ELF-1 (cell line): ENCODE measurements around the gene CBR1.
"Not testable (repeated sequence)": the region's sequence is repeated elsewhere in the genome, so short reads cannot be mapped to it uniquely, and the experiment has no call there.

ENCODE experiments used
- DNase-seq: peaks from one replicate; pipeline ENCODE4 v3.0.0-alpha.2; 2016; ENCODE audit warnings: low read depth, low spot score

CBR1 gene

DNA sequence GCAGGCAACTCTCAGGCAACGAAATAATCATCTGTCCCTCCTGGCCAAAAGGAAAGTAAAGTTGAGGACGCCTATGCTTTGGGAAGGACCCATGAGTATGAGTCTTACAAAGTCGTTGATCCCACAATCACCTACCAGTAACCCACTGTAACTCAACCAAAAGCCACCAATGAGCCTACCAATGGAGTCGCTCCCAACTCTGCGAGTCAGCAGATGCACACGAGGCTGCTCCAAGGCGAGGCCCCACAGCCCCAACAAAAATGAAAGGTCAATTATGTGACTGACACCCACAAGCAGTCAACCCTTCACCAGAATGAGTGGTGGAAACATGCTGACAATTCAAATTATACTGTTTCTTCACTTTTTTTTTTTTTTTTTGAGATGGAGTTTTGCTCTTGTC lies 21.5 kb upstream of the CBR1 start:
- DNase-seq = no peak

GRCh38 chr21:36052860-36053714 lies 16.7 kb upstream of the CBR1 start:
- no peak for DNase-seq

DNA sequence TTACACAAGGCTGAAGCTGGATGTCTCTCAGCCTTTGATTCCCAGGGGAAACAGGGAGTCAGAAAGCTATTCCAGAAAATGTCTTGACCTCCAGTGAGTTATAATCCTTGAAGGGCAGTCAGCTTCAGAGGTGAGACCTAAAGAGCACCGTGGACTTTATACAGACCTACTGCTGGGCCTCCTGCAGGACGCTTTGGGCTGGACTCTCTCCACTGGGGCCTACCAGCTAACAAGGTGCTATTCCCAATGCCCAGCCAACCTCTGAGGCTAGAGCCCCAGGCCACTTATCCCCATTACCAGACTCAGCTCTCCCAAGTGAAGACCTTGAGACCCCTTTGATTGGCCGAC lies 16.1 kb upstream of the CBR1 start:
- DNase-seq = no peak

- DNase-seq = no peak
These were observed 14.3 kb upstream of the CBR1 start for GRCh38 chr21:36055551-36055950.

DNA sequence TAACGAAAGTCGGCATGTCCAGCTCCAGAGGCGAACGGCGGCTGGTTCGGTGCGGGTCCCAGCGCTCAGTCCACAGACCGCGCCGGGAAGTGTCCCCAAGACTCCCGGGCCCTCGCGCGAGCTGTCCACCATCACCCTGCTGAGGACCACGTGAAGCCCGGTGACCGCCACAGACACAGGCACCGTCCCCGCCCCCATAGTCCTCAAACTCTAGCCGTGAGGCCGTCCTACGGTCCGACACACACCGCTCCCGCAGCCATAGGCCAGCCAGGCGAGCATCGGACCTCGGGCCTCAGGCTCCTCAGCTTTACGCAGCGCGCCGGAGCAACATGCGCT lies 10.0 kb upstream of the CBR1 start:
- no peak for DNase-seq

GRCh38 chr21:36060159-36060921 lies 9.5 kb upstream of the CBR1 start, which contains the start of gene SETD4:
TSS of gene SETD4 (minus strand) at chr21:36060526. CDS start at chr21:36058888, 1,638 bp downstream.
- DNase-seq = peak; percentile 98

DNA sequence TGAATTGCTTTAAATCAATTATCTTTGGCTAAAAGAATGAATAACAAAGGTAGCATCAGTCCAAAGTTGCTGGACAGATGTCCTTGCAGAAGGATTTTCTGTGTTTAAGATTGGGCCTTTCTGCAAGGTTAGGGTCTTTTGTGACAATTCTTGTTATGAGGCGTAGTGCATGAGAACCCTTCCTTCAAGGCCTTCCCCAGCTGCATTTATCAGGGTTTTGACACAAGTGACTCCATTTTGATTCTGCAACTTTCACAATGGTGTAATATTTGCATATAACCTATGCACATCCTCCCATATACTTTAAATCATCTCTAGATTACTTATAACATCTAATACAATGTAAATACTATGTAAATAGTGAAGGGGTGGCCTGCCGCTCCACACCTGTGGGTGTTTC lies 8.4 kb upstream of the CBR1 start:
- no peak for DNase-seq

- DNase-seq = peak; percentile 66
These were observed 6.3 kb upstream of the CBR1 start for GRCh38 chr21:36063375-36064084.

- DNase-seq = no peak
These were observed 5.8 kb upstream of the CBR1 start for GRCh38 chr21:36064085-36064460.

DNA sequence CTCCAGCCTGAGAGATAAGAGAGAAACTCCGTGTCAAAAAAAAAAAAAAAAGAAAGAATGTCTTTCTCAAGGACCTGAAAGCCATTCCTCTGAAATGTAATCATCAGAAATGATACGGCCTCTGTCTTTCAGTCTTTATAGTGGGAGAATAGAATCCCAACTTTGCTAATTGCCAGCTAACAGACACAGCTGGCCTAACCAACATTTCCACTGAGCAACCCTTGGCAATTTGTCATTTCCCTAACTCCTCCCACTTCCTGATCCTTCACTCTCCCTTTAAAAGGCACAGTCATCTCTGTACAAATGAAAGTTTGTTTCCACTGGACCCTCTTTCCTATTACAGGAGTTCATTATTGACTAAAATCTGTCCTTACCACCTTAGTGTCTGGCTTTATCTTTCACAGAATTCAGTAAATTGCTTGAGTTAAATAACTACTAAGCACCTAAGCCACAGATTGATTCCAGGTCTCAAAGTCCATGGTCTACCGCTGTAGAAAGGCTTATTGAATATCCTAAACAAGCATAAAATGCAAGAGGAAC lies 4.3 kb upstream of the CBR1 start:
- DNase-seq = no peak

DNA sequence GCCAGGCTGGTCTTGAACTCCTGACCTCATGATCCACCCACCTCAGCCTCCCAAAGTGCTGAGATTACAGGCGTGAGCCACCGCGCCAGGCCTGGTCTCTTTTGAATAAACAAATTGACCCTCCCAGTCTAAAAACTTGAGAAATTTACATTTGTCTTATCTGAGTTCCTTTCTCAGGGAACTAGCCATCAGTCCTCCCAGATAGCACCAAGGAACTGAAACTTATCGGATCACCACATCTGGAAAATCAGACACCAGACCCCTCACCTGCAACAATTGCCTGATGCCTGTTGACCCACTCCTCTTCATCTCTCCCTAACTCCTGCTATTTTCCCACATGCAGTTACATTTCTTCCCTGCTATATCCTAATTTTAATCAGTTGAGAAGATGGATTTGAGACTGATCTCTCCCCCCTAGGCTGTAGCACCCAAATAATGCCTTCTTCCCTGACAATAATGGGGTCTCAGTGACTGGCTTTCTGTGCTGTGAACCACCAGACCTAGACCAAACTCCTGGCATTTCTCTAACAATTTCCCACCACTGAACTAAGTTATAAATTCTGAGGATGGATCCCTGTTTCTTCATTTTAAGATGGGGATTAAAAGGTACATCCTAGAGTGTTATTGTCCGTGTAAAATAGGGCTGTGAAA lies 951 bp upstream of the CBR1 start:
- no peak for DNase-seq

GRCh38 chr21:36070999-36071398 lies 1.2 kb downstream of the CBR1 start:
- no peak for DNase-seq

GRCh38 chr21:36072453-36073162 lies 2.8 kb downstream of the CBR1 start:
- DNase-seq = no peak

DNA sequence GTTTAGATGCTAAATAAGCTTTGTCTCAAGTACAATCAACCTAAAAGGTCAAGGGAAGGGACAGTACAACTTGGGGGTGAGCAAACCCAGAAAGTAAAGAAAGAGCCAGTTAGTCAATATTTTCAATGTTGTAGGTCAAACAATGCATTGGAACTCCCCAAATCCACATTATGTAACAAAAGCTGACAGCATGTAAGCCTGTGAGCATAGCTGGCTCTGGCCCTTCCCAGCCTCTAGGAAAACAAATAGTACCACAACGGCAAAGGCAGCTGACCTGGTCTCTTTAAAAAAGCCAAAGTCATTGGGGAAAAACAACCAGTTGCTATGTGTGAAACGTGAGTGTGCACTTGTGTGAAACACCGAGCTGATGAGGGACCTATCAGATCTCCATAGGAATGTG lies 3.4 kb downstream of the CBR1 start:
- no peak for DNase-seq

DNA sequence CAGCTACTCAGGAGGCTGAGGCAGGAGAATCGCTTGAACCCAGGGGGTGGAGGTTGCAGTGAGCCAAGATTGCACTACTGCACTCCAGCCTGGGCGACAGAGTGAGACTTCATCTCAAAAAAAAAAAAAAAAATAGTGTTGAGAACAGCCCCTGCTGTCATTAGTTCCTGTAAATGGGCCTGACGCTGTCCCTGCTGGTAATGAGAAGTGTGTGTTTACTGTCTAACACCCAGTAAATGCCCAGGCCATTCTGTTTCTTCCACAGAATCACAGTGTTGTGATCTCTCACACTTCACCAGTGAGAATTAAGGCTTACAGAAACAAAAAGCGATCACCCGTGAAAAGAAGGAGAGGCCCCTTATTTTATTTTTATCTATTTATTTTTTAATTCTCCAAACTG lies 4.1 kb downstream of the CBR1 start:
- DNase-seq = not testable (repeated sequence)

DNA sequence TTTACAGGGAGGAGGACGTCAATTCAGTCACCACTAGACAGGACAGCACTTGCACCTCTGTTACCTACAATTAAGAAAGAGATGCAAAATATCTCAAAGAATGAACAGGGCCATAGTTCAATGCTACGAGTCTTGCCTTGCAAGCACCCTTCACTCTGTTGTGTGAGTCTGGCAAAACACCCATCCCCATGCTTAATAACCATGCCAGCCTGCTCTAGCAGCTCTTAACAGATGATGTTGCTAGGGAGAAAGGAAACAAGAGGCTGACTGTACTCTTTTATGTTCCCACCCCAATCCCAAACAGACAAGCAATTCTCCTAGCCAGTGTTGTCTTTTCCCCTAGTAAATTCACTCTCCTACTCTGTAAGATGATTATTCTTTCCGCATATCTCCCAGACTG lies 5.3 kb downstream of the CBR1 start:
- no peak for DNase-seq

GRCh38 chr21:36075953-36076352 lies 6.1 kb downstream of the CBR1 start:
- DNase-seq = no peak

DNA sequence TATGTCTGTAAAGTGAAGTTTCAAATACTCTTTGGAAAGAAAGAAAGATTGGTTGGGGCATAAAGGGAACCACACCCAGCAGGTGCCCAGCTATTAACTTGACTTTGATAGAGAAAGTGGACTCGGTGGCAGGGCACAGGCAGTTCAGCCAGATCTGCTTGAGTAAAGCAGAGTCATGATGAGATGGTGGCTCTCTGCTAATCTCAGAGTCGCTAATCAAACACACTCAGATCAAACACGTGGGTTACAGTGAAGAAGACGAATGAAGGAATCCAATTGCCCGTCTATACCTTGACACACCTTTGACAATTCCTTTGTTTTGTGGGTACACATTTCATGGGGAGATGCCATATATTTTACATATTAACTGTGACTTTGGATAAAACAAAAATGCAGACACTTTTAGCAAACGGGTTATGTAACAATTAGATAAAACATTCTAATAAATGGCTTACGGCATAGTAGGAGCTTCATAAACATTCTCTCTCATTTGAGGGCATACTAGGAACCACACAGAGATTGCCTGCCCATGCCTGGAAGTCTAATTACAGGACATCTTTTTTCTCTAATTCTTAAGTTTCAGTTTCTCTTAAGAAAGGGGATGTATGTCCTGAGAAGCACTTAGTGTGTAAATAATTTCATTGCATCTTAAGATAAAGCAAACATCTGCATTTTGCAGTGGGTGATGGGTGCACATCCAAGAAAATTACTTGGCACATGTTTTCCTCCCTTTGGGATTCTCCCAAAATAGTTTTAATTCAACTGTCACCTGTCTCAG lies 7.2 kb downstream of the CBR1 start:
- DNase-seq = no peak

GRCh38 chr21:36077758-36078157 lies 7.9 kb downstream of the CBR1 start:
- DNase-seq = no peak

GRCh38 chr21:36079010-36079649 lies 9.3 kb downstream of the CBR1 start:
- no peak for DNase-seq
